DOHH2 (cell line): ENCODE data around the gene HMGXB3.

Source experiments
- H3F3A ChIP-seq: fragments of 200-600 bp; sonication (generic), shearing (Covaris generic); 2 replicates; pipeline ENCODE4 v1.6.0; 2016; ENCODE audit warnings: antibody characterized with exemption, mild to moderate bottlenecking; ENCODE audit not compliant: control insufficient read depth, insufficient read depth
- H3K27ac ChIP-seq: fragments of 200-600 bp; sonication (generic); 2 replicates; pipeline ENCODE4 v1.5.1; 2014; ENCODE audit warnings: low read depth, mild to moderate bottlenecking, low read length, moderate library complexity
- H3K27me3 ChIP-seq: fragments of 200-600 bp; sonication (generic); 2 replicates; pipeline ENCODE4 v1.6.1; 2014; ENCODE audit warnings: mild to moderate bottlenecking, low read length, mixed read lengths; ENCODE audit not compliant: control insufficient read depth
- H3K36me3 ChIP-seq: fragments of 200-600 bp; sonication (generic); 2 replicates; pipeline ENCODE4 v1.6.1; 2014; ENCODE audit warnings: mild to moderate bottlenecking, low read length, moderate library complexity, mixed read lengths; ENCODE audit not compliant: control insufficient read depth
- H3K4me1 ChIP-seq: fragments of 200-600 bp; sonication (generic); 2 replicates; pipeline ENCODE4 v1.6.1; 2014; ENCODE audit warnings: mild to moderate bottlenecking, low read length, mixed read lengths; ENCODE audit not compliant: control insufficient read depth
- H3K4me2 ChIP-seq: fragments of 200-600 bp; sonication (generic); 2 replicates; pipeline ENCODE4 v1.6.0; 2014; ENCODE audit warnings: mild to moderate bottlenecking, low read length, moderate library complexity
- H3K4me3 ChIP-seq: fragments of 200-600 bp; sonication (generic); 2 replicates; pipeline ENCODE4 v1.5.1; 2014; ENCODE audit warnings: mild to moderate bottlenecking, low read length, mixed read lengths
- H3K79me2 ChIP-seq: fragments of 200-600 bp; sonication (generic); 2 replicates; pipeline ENCODE4 v1.6.1; 2014; ENCODE audit warnings: mild to moderate bottlenecking, low read length, mixed read lengths; ENCODE audit not compliant: control insufficient read depth
- H3K9me2 ChIP-seq: fragments of 200-600 bp; sonication (generic); replicated peaks from 2 replicates; pipeline ENCODE4 v1.6.1; 2014; ENCODE audit warnings: mild to moderate bottlenecking, low read length, mixed read lengths; ENCODE audit not compliant: control insufficient read depth
- H3K9me3 ChIP-seq: fragments of 200-600 bp; sonication (generic); 2 replicates; pipeline ENCODE4 v1.6.1; 2014; ENCODE audit warnings: antibody characterized with exemption, low read length, mixed read lengths; ENCODE audit not compliant: control insufficient read depth, insufficient read depth
- H4K20me1 ChIP-seq: fragments of 200-600 bp; sonication (generic); 2 replicates; pipeline ENCODE4 v1.6.0; 2014; ENCODE audit warnings: low read depth, mild to moderate bottlenecking, antibody characterized with exemption, low read length, moderate library complexity; ENCODE audit not compliant: control insufficient read depth, insufficient read depth
- CTCF ChIP-seq: fragments of 200-600 bp; sonication (generic); IDR thresholded peaks from one replicate; pipeline ENCODE4 v1.5.1; 2014; ENCODE audit warnings: antibody characterized with exemption, mild to moderate bottlenecking, low read depth, low read length; ENCODE audit not compliant: poor library complexity, severe bottlenecking
- EZH2phosphoT487 ChIP-seq: fragments of 200-600 bp; sonication (generic); IDR thresholded peaks from 2 replicates; pipeline ENCODE4 v1.6.1; 2017; ENCODE audit warnings: borderline replicate concordance, mild to moderate bottlenecking, antibody characterized with exemption, low read length, moderate library complexity, mixed read lengths

HMGXB3 gene

GRCh38 chr5:150000990-150001659, 586 bp downstream of the HMGXB3 start:
- Histone ChIP-seq H3K4me1 (peaks cover 21% of the 10 kb centered on the region), H3F3A (peaks cover 13% of the 10 kb centered on the region), H3K27ac (peak overlapping the region; percentile 61), H3K9me3 (no peaks in the 10 kb centered on the region), H3K27me3 (no peaks in the 10 kb centered on the region), H3K4me2 (peak overlapping the region; percentile 96), H3K36me3 (peaks cover 42% of the 10 kb centered on the region), H4K20me1 (peaks cover 7% of the 10 kb centered on the region; the same call in 1 of the 2 replicates), H3K4me3 (peak overlapping the region; percentile 88), H3K79me2 (peaks cover 61% of the 10 kb centered on the region), H3K9me2 (no peaks in the 10 kb centered on the region)
- TF ChIP-seq EZH2phosphoT487 (no peak), CTCF (no peak)

GRCh38 chr5:150001660-150002486, 1.3 kb downstream of the HMGXB3 start:
- peak overlapping the region; percentile 96 for H3K4me2 ChIP-seq
- H3K4me3 ChIP-seq: peak overlapping the region; percentile 88
- peaks cover 7% of the 10 kb centered on the region; the same call in 1 of the 2 replicates for H4K20me1 ChIP-seq
- H3K36me3 ChIP-seq: peaks cover 49% of the 10 kb centered on the region
- H3F3A ChIP-seq: peaks cover 10% of the 10 kb centered on the region
- H3K79me2 ChIP-seq: peaks cover 66% of the 10 kb centered on the region
- H3K9me2 ChIP-seq: no peaks in the 10 kb centered on the region
- no peaks in the 10 kb centered on the region for H3K27me3 ChIP-seq
- peaks cover 21% of the 10 kb centered on the region for H3K4me1 ChIP-seq
- H3K9me3 ChIP-seq: no peaks in the 10 kb centered on the region
- TF ChIP-seq EZH2phosphoT487 (no peak), CTCF (peak; percentile 48)
- peak overlapping the region; percentile 61 for H3K27ac ChIP-seq

GRCh38 chr5:150006318-150006717, 5.8 kb downstream of the HMGXB3 start:
- Histone ChIP-seq H3K79me2 (peaks cover 73% of the 10 kb centered on the region), H3K27me3 (no peaks in the 10 kb centered on the region), H3K9me3 (no peaks in the 10 kb centered on the region), H3K4me3 (no peak overlapping the region), H3K4me2 (no peak overlapping the region), H3K9me2 (no peaks in the 10 kb centered on the region), H3K27ac (no peak overlapping the region), H3K36me3 (peaks cover 87% of the 10 kb centered on the region), H4K20me1 (peaks cover 11% of the 10 kb centered on the region; the same call in 1 of the 2 replicates), H3F3A (no peaks in the 10 kb centered on the region), H3K4me1 (peaks cover 11% of the 10 kb centered on the region)
- TF ChIP-seq EZH2phosphoT487: no peak
